Epithelial cell of prostate (primary cell): Measurements from ENCODE around the gene ZSCAN18.

Experiments
- DNase-seq: peaks from one replicate; pipeline ENCODE4 v3.0.0-alpha.2; 2011; ENCODE audit warnings: low read depth, low spot score
- H3K27ac ChIP-seq: fragments of 450-650 bp; 2 replicates; pipeline ENCODE4 v1.5.1; 2017; ENCODE audit warnings: mild to moderate bottlenecking

Gene ZSCAN18

GRCh38 chr19:58086825-58087710 is 11.0 kb downstream of the ZSCAN18 start:
- no peak overlapping the region for H3K27ac ChIP-seq
- no peak for DNase-seq

- no peak overlapping the region for H3K27ac ChIP-seq
- DNase-seq = no peak
Measured at GRCh38 chr19:58085348-58085875, 12.6 kb downstream of the ZSCAN18 start.

- no peak overlapping the region for H3K27ac ChIP-seq
Measured at GRCh38 chr19:58084596-58085347, 13.3 kb downstream of the ZSCAN18 start.

GRCh38 chr19:58083021-58083420 is 15.0 kb downstream of the ZSCAN18 start:
- DNase-seq = no peak

More at GRCh38 chr19:58084596-58085347, 13.3 kb downstream of the ZSCAN18 start:
- DNase-seq = no peak

GRCh38 chr19:58079792-58080191 is 18.2 kb downstream of the ZSCAN18 start:
- no peak for DNase-seq
- no peak overlapping the region for H3K27ac ChIP-seq

More at GRCh38 chr19:58083021-58083420, 15.0 kb downstream of the ZSCAN18 start:
- no peak overlapping the region for H3K27ac ChIP-seq

GRCh38 chr19:58067240-58067912 is 30.7 kb downstream of the ZSCAN18 start:
- no peak overlapping the region for H3K27ac ChIP-seq
- DNase-seq = no peak

- no peak overlapping the region for H3K27ac ChIP-seq
- DNase-seq = no peak
Measured at GRCh38 chr19:58063712-58064111, 34.3 kb downstream of the ZSCAN18 start.

GRCh38 chr19:58060231-58060630 is 37.8 kb downstream of the ZSCAN18 start:
- DNase-seq = no peak
- no peak overlapping the region for H3K27ac ChIP-seq

- peak overlapping the region; percentile 42 for H3K27ac ChIP-seq
- no peak for DNase-seq
Measured at GRCh38 chr19:58059671-58060078, 38.4 kb downstream of the ZSCAN18 start.

GRCh38 chr19:58059003-58059670 is 38.9 kb downstream of the ZSCAN18 start, which contains the start of gene ZNF135:
Gene ZNF135, plus strand, starts transcription at chr19:58059282. Its CDS starts 721 bp downstream, at chr19:58060003.
- DNase-seq = no peak
- peak within 1 kb of the TSS; percentile 42 for H3K27ac ChIP-seq

GRCh38 chr19:58058467-58058866 is 39.6 kb downstream of the ZSCAN18 start:
- peak overlapping the region; percentile 42 for H3K27ac ChIP-seq
- no peak for DNase-seq

GRCh38 chr19:58056861-58057260 is 41.2 kb downstream of the ZSCAN18 start:
- DNase-seq = no peak
- no peak overlapping the region for H3K27ac ChIP-seq

- no peak for DNase-seq
- H3K27ac ChIP-seq = no peak overlapping the region
Measured at GRCh38 chr19:58056261-58056660, 41.8 kb downstream of the ZSCAN18 start.

GRCh38 chr19:58054901-58055874 is 42.8 kb downstream of the ZSCAN18 start:
- DNase-seq = no peak
- no peak overlapping the region for H3K27ac ChIP-seq

GRCh38 chr19:58053480-58054156 is 44.4 kb downstream of the ZSCAN18 start:
- DNase-seq = no peak
- no peak overlapping the region for H3K27ac ChIP-seq

GRCh38 chr19:58052256-58052655 is 45.8 kb downstream of the ZSCAN18 start:
- DNase-seq = no peak
- no peak overlapping the region for H3K27ac ChIP-seq

GRCh38 chr19:58047672-58048071 is 50.4 kb downstream of the ZSCAN18 start:
- no peak overlapping the region for H3K27ac ChIP-seq
- DNase-seq = no peak

- no peak overlapping the region for H3K27ac ChIP-seq
- DNase-seq = no peak
Measured at GRCh38 chr19:58046856-58047255, 51.2 kb downstream of the ZSCAN18 start.
